Measurements from ENCODE around the gene CAPN15. TPM values are rescaled to one million over a fixed set of nuclear protein-coding genes. Genes with fewer than 3 reads are reported as not detected.

CAPN15 gene
- total and polyA plus RNA-seq, 9 of the 15 experiments (the other 6 are each of a cell fraction or from before 2014, with no cell fraction given), result 0.62 to 111 (median 14.2) TPM

GRCh38 chr16:586047-586644 is 58.6 kb downstream of the CAPN15 start:
- 47% methylated on average over 16 of the region's 16 CpGs for WGBS (ENCODE audit: insufficient coverage, low coverage, missing lambda C conversion rate)
- POLR2A ChIA-PET, result interaction anchor here (0.6 to 1.3 kb wide), 5 partner anchors 10 to 150 kb away, joined by 3 to 6 read pairs (median 3); no protein-coding TSS in a partner anchor
- TF ChIP-seq HMG20B (CRISPR knock-in tag; IDR thresholded peaks at IDR 0.05), result no peak
- TF ChIP-seq KDM1A (IDR thresholded peaks at IDR 0.05), result no peak
- no peak for TF ChIP-seq RBBP5 (IDR thresholded peaks at IDR 0.05; ENCODE audit: borderline replicate concordance, insufficient read depth, low read length, poor library complexity, severe bottlenecking)
- TF ChIP-seq CREB3L1 (IDR thresholded peaks at IDR 0.05; ENCODE audit: borderline replicate concordance, low read depth), result no peak
- TF ChIP-seq THRA (IDR thresholded peaks at IDR 0.05), result no peak
- TF ChIP-seq SMARCA4 (IDR thresholded peaks at IDR 0.05), result no peak
- no peak for TF ChIP-seq ATF6 (CRISPR knock-in tag; IDR thresholded peaks at IDR 0.05)
- no peak for TF ChIP-seq MCM5 (IDR thresholded peaks at IDR 0.05; ENCODE audit: low read depth)
- TF ChIP-seq RBM15 (IDR thresholded peaks at IDR 0.05; ENCODE audit: insufficient read depth, low read length), result no peak
- TF ChIP-seq RBM17 (IDR thresholded peaks at IDR 0.05; ENCODE audit: borderline replicate concordance, low read depth, low read length), result no peak
- peak; percentile 32; the same call in 1 of the 2 replicates for TF ChIP-seq ZNF263 (CRISPR knock-in tag; IDR thresholded peaks at IDR 0.05; ENCODE audit: borderline replicate concordance)
- 0 out of 2 replicates have a peak, but pooled peaks have one; percentile 41 for TF ChIP-seq MYNN (IDR thresholded peaks at IDR 0.05)
- no peak for TF ChIP-seq MYNN (CRISPR knock-in tag; IDR thresholded peaks at IDR 0.05)
- no peak for TF ChIP-seq IFI16 (CRISPR knock-in tag; IDR thresholded peaks at IDR 0.05)
- TF ChIP-seq TFAP4 (CRISPR knock-in tag; IDR thresholded peaks at IDR 0.05; ENCODE audit: borderline replicate concordance), result peak; percentile 33; the same call in 1 of the 2 replicates

More at GRCh38 chr16:586047-586644, 58.6 kb downstream of the CAPN15 start:
- peaks cover 7% of the 10 kb centered on the region; the same call in 1 of the 3 replicates for H3K36me3 ChIP-seq (ENCODE audit: control insufficient read depth, insufficient read depth, low read length)
- peaks cover 8% of the 10 kb centered on the region for H3K9me1 ChIP-seq (ENCODE audit: control insufficient read depth, insufficient read depth, low read length)
- no peak overlapping the region for H3K4me2 ChIP-seq (ENCODE audit: insufficient read depth, low read length)
- no peak overlapping the region for H3K27ac ChIP-seq (ENCODE audit: extremely low read depth, low read depth, low read length)
- no peak for DNase-seq (ENCODE audit: extremely low read depth in 1 of 4, low spot score in 3 of 4)
- no peaks in the 10 kb centered on the region for H3K27me3 ChIP-seq (ENCODE audit: control insufficient read depth in 2 of 2, insufficient read depth in 2 of 2, low read length in 2 of 2)
- H3K4me3 ChIP-seq, result no peak overlapping the region
- BruUV-seq (replicated peaks), result no TSS peak
- H3K9ac ChIP-seq (ENCODE audit: insufficient read depth in 1 of 2, low read depth in 2 of 2, low read length in 2 of 2), result no peak overlapping the region; a peak in 1 of 4 replicates
- peaks cover 33% of the 10 kb centered on the region for H3K79me2 ChIP-seq (ENCODE audit: control insufficient read depth, insufficient read depth, low read length)
- no peak for FAIRE-seq
- H2AFZ ChIP-seq (ENCODE audit: low read depth, low read length), result no peak overlapping the region
- in situ Hi-C loops (cut with MboI) (no loop called here), intact Hi-C loops (cut with micrococcal nuclease) (no loop called here)
- H4K20me1 ChIP-seq (replicated peaks; ENCODE audit: control insufficient read depth, insufficient read depth, low read length), result peaks cover 16% of the 10 kb centered on the region
- H3K4me1 ChIP-seq (replicated peaks in 1 of 2; ENCODE audit: control insufficient read depth in 2 of 2, insufficient read depth in 2 of 2, low read length in 2 of 2), result peaks cover 16 to 75% of the 10 kb centered on the region in 2 experiments; a peak in 4 of 5 replicates
- ATAC-seq, result no peak
- no peaks in the 10 kb centered on the region for H3K9me3 ChIP-seq (replicated peaks; ENCODE audit: control insufficient read depth, insufficient read depth, low read depth, low read length)
- CTCF ChIA-PET (ENCODE audit: low intra/inter-chr PET ratio), result no interaction called here

All from K562 (cell line).